Germinal center (tissue), 1 donor: ENCODE data around the gene MYO5C.

Source experiments
- DNase-seq: peaks from one replicate; pipeline ENCODE4 v3.0.0; 2012; ENCODE audit warnings: mixed read lengths, low spot score

MYO5C gene

DNA sequence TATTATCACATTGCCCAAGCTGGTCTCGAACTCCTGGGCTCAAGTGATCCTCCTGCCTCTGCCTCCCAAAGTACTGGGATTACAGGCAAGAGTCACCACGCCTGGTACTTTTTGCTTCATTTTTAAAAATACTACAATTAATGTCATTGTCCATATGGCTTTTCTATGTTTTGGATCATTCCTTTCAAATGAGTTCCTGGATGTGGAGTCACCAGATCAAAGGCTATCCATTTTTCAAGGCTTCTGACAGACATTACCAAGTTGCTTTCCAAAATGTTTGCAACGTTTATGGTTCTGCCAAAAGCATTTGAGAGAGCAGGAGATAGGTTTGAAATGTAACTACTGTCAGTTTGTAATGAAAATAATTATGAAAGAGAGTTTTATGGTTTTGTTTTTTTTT is 148.8 kb downstream of the MYO5C start:
- DNase-seq: no peak

DNA sequence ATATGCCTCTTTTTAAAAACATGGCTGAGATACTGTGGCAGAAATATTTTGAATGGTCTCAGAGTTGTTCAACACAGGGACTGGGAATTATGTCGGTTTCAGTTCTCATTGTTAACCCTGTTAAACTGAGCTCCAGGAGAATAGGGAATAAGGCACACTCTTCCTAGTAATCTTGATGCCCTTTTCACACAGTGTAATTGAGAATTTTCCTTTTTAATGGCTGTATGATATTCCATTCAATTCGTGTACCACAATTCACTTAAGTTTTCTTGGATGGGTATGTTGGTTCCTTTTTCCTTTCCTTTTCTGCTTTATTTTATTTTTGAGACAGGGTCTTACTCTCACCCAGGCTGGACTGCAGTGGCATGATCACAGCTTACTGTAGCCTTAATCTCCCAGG is 149.3 kb downstream of the MYO5C start:
- no peak for DNase-seq

DNA sequence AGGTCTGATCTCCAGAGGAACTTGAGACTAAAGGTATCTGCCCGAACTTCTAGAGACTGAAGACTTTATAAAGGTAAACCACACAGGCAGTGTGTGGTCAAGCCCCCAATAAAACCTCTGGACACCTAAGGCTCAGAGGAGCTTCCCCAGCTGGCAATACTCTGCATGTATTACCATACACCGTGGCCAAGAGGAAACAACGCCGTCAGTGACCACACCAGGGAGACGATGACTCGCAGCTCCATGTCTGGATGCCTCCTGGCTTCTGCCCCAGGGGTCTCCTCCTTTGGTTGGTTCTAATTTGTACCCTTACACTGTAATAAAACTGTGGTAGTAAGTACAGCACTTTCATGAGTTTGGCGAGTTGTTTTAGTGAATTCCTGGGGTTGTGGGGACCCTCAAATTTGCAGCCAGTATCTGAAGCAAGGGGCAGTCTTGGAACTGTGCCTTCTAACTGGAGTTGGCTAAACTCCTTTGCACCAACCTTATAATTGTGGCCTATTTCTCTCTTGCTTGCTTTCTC is 150.9 kb downstream of the MYO5C start:
- DNase-seq: no peak

DNA sequence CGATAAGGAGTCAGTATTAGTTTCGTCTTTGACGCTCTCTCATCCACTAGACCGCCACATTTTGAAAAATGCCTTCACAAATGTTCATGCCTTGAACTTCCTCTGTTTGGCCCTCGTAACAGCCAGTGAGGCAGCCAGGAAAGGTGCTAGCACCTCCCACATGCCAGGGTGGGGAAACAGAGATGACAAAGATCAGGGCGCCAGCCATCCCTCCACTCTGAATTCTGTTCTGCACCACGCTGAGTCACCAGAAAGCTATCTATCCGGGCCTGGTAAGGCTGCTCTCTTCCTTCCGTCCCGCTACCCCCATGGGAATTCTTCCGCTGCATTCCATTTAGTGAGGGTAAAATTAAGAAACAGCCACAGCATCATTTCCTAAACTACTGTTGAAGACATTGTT is 151.7 kb downstream of the MYO5C start:
- DNase-seq: no peak
